Rectal smooth muscle tissue (tissue), 1 donor: ENCODE measurements around the gene NAP1L4.

Experiments used
- H3K27ac ChIP-seq: one replicate; pipeline ENCODE4 v1.7.0; 2013; ENCODE audit warnings: low read depth, low read length, inconsistent platforms
- H3K27me3 ChIP-seq: one replicate; pipeline ENCODE4 v1.7.0; 2013; ENCODE audit warnings: low read length; ENCODE audit not compliant: control insufficient read depth, insufficient read depth
- H3K36me3 ChIP-seq: one replicate; pipeline ENCODE4 v1.7.0; 2013; ENCODE audit warnings: low read length; ENCODE audit not compliant: control insufficient read depth, insufficient read depth
- H3K4me1 ChIP-seq: one replicate; pipeline ENCODE4 v1.7.0; 2013; ENCODE audit warnings: low read length; ENCODE audit not compliant: control insufficient read depth, insufficient read depth
- H3K4me3 ChIP-seq: one replicate; pipeline ENCODE4 v1.7.0; 2013; ENCODE audit warnings: low read length
- H3K9ac ChIP-seq: one replicate; pipeline ENCODE4 v1.7.0; 2013; ENCODE audit warnings: low read length

NAP1L4 gene

DNA sequence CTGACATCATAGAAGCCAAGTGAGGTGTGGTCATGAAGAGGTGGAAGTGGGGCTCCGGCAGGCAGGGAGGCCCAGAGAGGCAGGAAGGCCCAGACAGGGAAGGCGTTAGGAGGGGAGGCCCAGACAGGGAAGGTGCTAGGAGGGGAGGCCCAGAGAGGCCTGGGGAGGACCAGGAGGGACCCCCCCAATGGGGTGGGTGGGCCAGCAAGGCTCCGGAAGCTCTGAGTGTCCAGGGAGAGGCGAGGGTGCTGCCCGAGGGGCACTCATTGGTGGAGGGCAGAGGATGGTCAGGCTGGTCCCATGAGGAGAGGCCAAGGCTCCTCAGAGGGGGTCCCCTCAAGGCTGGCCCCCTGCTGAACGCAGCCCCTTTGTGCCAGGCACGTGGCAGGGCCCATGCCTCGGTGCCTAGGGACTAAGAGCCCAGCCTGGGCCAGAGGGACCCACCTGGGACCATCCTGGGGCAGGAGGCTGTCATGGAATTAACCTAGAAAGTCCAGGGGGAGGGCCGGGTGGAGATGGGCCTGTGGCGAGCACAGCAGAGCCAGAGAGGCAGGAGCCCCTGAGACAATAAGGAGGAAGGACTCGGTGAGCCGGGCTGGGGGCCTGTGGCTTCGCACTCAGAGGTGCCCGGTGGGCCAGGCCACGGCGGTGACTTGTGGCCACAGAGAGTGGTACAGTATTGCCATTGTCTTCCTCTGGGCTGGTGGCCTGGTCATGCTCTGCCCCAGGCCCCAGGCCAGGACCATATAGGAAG, 75.1 kb downstream of the NAP1L4 start:
- no peak overlapping the region for H3K27ac ChIP-seq
- no peak overlapping the region for H3K9ac ChIP-seq
- H3K4me1 ChIP-seq, result no peaks in the 10 kb centered on the region
- no peaks in the 10 kb centered on the region for H3K36me3 ChIP-seq
- H3K4me3 ChIP-seq, result no peak overlapping the region
- H3K27me3 ChIP-seq, result no peaks in the 10 kb centered on the region

DNA sequence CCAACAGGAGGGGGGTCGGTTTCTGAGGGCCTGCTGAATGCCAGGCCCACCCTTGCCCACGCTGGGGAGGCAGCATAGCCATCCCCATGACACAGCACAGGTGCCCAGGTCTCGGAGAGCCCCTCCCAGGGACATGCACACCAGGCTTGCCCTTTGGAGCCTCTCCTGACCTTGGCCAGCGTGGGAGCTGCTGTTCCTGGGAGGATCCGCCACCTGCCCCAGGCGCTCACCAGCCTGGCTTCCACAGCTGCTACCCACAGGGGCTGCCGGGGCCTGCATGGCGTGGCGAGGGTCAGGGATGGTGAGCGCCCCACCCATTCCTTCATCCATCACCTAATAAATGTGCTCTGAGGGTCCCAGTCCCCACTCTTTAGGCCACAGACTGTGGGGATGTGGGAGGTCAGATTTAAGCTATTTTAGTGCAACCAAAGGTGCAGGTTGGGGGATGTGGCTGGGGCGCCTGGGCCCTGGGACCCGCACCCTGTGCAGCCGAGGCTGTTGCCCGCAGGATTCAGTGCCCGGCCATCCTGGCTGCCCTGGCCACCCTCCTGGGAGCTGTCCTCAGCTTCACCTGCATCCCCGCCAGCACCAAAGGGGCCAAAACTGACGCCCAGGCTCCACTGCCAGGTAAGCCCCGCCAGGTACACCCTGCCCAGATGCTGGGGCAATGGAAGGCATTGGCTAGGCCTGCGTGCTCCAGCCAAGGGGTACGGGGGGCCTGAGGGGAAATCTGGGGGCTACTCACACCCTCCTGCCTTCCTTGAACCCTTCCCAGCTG, 75.8 kb downstream of the NAP1L4 start:
- H3K27me3 ChIP-seq, result no peaks in the 10 kb centered on the region
- no peaks in the 10 kb centered on the region for H3K4me1 ChIP-seq
- no peak overlapping the region for H3K9ac ChIP-seq
- H3K27ac ChIP-seq, result no peak overlapping the region
- no peaks in the 10 kb centered on the region for H3K36me3 ChIP-seq
- H3K4me3 ChIP-seq, result no peak overlapping the region

DNA sequence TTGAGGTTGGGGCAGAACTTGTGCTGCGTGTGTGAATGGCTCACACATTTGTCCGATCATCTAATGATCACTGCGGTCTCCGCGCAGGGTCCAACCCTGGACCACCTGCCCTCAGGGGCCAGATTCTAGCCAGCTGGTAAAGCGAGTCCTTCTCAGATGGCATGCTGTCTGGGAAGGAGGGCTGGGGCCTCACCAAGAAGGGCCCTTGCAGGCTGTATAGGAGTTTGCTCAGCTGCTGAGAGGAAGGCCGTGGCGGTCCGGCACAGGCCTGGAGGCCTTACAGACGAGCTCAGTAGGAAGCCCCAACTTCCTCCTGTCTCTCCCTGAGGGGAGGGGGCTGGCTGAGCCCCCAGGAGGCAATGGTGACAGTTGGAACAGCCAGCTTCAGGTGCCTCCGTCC, 76.7 kb downstream of the NAP1L4 start:
- Histone ChIP-seq H3K9ac (no peak overlapping the region), H3K27ac (no peak overlapping the region), H3K27me3 (no peaks in the 10 kb centered on the region), H3K4me1 (no peaks in the 10 kb centered on the region), H3K4me3 (no peak overlapping the region), H3K36me3 (no peaks in the 10 kb centered on the region)

DNA sequence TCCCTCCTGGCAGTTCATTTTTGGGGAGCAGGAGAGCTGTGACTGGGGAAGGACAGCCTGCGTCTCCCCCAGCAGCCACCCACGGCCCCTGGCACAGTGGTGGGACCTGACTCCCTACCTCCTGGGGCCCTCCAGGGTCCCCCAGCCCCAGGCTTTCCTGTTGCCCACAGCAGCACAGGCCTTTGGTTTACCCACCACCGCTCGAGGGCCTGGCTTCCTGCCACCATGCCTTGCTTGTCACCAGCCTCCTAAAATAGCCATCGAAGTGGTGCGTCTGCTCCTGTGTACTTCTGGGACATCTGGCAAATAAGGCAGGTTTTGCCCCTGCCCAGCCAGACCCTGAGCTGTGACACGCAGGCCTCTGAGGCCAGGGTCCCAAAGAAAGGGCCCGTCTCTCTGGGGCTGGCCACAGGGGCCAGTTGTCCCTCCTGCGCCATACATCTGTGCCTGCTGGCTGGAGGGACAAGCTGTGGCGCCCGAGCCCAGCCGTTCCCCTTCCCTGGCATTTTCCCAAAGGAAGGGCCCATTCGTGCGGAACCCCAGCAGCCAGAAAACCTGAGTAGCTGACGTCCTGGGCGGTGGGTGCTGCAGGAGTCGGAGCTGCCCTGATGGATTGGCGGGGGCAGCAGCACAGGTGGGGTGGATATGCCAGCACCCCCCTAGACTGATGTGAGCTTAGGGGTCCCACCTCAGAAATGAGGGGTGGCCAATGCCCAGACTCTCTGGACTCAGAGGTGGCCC, 77.5 kb downstream of the NAP1L4 start:
- Histone ChIP-seq H3K4me1 (no peaks in the 10 kb centered on the region), H3K36me3 (no peaks in the 10 kb centered on the region), H3K4me3 (no peak overlapping the region), H3K27me3 (no peaks in the 10 kb centered on the region), H3K27ac (no peak overlapping the region), H3K9ac (no peak overlapping the region)

DNA sequence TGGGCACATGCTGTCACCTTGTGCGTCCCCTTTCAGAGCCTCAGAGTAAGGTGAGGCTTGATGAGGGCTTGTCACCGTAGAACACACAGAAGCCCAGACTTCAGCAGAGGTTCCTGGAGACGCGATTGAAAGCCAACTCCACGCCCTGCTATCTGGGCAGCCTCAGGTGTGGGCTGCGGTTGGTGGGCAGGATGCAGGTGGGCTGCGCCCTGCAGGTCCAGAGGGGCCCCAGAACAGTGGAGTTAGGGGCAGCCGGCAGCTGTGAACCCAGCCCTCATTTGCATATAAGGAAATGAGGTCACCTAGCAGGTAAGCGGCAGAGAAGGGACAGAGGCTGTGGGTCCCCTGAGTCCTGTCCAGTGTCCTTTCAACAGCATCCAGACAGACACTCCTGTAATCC, 78.4 kb downstream of the NAP1L4 start:
- Histone ChIP-seq H3K4me1 (no peaks in the 10 kb centered on the region), H3K9ac (no peak overlapping the region), H3K36me3 (no peaks in the 10 kb centered on the region), H3K27ac (no peak overlapping the region), H3K4me3 (no peak overlapping the region), H3K27me3 (no peaks in the 10 kb centered on the region)

DNA sequence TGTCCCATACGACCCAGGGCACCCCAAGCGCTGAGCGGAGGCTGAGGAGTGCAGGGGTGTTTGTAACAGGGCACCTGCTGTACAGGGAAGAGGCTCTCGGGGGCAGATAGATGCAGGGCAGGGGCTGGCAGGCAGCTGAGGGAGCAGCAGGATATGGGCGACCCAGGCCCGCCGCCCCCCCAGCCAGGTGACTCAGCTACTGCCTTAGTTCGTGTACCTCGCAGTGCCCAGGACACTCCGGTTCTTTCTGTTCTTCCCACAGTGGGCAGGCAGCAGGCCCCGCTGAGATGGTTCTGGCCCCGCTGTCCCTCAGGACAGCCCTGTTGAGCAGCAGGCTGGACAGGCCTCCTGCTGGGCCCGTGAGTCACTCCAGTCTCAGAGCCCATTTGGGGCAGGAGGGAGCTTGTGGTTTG, 79.1 kb downstream of the NAP1L4 start:
- no peaks in the 10 kb centered on the region for H3K36me3 ChIP-seq
- H3K27ac ChIP-seq, result no peak overlapping the region
- no peaks in the 10 kb centered on the region for H3K27me3 ChIP-seq
- no peaks in the 10 kb centered on the region for H3K4me1 ChIP-seq
- peak overlapping the region; percentile 30 for H3K9ac ChIP-seq
- peak overlapping the region; percentile 44 for H3K4me3 ChIP-seq

DNA sequence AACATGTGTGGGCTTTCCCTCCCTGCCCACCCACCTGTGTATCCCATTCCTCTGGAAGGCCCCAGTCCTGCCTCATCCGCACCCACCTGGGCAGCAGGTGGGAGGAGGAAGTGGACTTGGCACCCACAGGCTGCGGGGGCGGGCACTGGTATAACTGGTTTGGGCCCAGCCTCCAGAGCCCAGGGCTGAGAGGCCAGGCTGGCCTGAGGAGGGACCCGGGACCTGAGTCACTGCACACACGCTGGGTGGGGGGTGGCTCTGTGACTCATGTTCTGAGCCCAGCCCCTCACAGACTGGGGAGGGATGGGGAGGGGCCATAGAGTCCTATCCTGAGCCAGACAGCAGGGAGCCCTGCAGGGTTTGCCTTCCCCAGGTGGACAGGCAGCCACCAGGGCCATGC, 79.6 kb downstream of the NAP1L4 start:
- H3K36me3 ChIP-seq, result no peaks in the 10 kb centered on the region
- peak overlapping the region; percentile 30 for H3K9ac ChIP-seq
- no peaks in the 10 kb centered on the region for H3K4me1 ChIP-seq
- no peak overlapping the region for H3K4me3 ChIP-seq
- no peaks in the 10 kb centered on the region for H3K27me3 ChIP-seq
- H3K27ac ChIP-seq, result no peak overlapping the region

DNA sequence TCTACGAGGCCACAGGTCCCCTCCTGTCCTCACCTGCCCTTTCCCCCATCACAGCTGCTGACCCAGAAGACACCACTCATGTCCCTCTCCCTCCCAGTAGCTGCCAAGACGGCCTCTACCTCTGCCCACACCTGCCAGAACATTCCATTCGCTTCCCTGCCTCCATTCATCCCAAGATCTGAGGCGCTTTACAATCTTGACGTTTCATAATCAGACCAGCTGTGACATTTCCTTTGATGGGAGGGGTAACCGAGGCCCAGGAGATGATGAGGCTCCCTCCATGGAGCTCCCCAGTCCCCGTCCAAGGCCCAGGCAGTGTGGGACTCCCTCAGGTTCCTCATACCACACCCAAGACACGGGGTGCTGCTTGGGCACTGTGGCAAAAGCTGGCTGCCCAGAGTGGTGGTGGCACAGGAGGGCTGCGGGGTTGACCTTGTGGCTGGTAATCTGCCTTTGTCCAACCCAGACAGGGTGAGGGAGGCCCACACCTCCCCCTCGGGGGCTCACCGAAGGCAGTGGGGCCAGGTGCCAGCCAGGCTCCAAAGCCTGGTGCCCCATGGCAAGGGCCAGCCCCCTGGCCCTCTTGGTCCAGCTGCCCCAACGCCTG, 80.2 kb downstream of the NAP1L4 start:
- H3K4me1 ChIP-seq, result no peaks in the 10 kb centered on the region
- no peak overlapping the region for H3K27ac ChIP-seq
- no peaks in the 10 kb centered on the region for H3K27me3 ChIP-seq
- H3K4me3 ChIP-seq, result no peak overlapping the region
- no peaks in the 10 kb centered on the region for H3K36me3 ChIP-seq
- no peak overlapping the region for H3K9ac ChIP-seq

DNA sequence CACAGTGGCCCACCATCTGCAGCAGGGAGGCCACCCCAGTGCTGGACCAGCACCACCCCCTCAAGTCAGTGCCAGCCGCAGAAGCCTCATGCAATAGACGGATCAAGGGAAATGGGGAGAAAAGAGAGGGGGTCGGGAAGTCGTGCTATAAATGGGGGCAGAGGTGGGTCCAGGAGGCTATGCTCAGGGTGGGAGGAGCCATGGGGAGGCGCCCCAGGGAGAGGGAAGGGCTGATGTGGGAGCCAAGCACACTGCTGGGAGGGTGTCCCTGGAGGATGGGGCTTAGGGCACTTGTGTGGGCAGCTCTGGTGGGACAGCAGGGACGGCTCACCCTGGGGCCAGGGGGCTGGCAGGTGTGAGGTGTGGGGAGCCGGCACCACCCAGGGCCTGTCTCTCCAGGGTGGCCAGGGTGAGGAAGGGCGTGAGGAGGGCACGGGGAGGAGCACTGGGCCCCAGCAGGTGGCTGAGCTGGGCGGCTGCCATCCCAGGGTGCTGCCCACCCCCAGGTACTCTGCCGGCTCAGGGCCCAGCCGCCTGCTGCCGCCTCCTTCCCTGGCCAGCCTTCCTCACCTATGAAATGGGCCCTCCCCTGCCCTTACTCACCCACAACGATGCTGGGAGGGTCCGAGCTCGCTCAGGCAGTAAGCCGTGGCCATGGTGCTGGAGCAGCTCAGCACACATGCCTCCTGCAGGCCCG, 80.9 kb downstream of the NAP1L4 start:
- H3K9ac ChIP-seq, result no peak overlapping the region
- H3K4me3 ChIP-seq, result no peak overlapping the region
- no peaks in the 10 kb centered on the region for H3K36me3 ChIP-seq
- H3K27ac ChIP-seq, result no peak overlapping the region
- no peaks in the 10 kb centered on the region for H3K27me3 ChIP-seq
- H3K4me1 ChIP-seq, result no peaks in the 10 kb centered on the region

DNA sequence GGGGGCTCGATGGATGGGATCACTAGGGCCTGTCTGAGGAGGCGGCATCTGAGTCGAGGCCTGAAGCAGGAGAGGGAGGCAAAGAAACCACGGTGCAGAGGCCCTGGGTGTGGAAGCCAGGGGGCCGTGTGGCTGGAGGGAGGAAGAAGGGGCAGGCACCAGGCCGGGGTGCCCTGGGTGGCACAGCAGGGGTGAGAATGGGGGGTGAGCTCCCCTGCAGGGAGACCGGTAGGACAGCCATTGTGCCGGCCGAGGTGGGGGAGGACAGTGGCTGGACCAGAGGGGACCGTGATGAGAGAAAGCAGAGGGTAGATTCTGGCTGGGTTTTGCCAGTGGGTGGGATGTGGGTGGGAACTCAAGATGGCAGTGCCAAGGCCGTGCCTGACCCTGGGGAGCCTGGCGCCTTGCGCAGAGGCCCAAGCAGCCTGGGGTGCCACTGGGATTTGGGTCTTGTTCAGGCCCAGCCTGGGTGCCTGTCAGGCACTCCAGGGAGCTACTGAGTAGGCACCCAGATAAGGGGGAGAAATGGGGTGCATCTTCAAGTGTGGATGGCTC, 81.7 kb downstream of the NAP1L4 start:
- Histone ChIP-seq H3K27ac (no peak overlapping the region), H3K36me3 (no peaks in the 10 kb centered on the region), H3K27me3 (no peaks in the 10 kb centered on the region), H3K4me3 (no peak overlapping the region), H3K4me1 (no peaks in the 10 kb centered on the region), H3K9ac (no peak overlapping the region)

DNA sequence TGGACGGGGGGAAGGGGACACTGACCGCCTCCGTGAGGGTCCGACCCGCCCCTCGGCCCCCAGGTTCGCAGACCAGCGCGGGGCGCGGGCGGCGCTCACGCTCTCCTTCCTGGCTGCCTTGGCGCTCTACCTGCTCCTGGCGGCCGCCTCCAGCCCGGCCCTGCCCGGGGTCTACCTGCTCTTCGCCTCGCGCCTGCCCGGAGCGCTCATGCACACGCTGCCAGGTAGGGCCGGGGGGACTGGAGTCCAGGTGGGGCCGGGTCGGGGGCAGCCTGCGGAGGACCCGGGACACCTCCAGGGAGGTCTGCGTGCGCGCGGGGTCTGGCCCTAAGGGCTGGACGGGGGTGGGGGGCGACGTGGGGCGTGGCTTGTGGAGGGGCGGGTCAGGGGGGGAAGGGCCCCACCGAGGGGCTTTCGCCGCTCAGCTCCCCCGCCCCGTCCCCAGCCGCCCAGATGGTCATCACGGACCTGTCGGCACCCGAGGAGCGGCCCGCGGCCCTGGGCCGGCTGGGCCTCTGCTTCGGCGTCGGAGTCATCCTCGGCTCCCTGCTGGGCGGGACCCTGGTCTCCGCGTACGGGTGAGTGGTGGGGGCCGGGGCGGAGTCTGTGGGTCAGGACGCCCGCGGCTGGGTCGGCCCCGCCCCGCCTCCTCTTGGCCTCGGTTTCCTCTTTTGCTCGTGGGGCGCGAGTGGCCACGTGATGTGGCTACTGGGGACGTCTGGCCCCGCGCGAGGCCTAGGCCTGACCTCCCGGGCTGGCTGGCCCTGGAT, 82.8 kb downstream of the NAP1L4 start:
- no peak overlapping the region for H3K27ac ChIP-seq
- H3K4me3 ChIP-seq, result no peak overlapping the region
- no peaks in the 10 kb centered on the region for H3K36me3 ChIP-seq
- no peak overlapping the region for H3K9ac ChIP-seq
- H3K4me1 ChIP-seq, result no peaks in the 10 kb centered on the region
- H3K27me3 ChIP-seq, result no peaks in the 10 kb centered on the region
